Heart right ventricle (tissue), 16 donors: ENCODE data around the gene DGKI. TPM values are rescaled to one million over a fixed set of nuclear protein-coding genes. Genes with fewer than 3 reads are reported as not detected.

Experiments
- ATAC-seq, 8 donors: fragments of 200-7000 bp; cut with Tn5 transposase; one replicate each; pipeline ENCODE4 v1.9.1; 2020; ENCODE audit warnings: mild to moderate bottlenecking in 8 of 8, moderate library complexity in 8 of 8, moderate number of reproducible peaks in 1 of 8
- DNase-seq, 2 donors: peaks; one replicate each; pipeline ENCODE4 v3.0.0-alpha.2; 2020
- H3K27ac ChIP-seq, 10 donors: fragments of 200-600 bp; sonication (generic) in 2 of 10; one replicate each; pipeline versions ENCODE4 v1.5.0 to v1.8.0; 2020 to 2022; ENCODE audit warnings: mild to moderate bottlenecking in 3 of 10
- H3K27me3 ChIP-seq, 7 donors: fragments of 200-600 bp; one replicate each; pipeline ENCODE4 v1.8.0; 2021 to 2022; ENCODE audit warnings: mild to moderate bottlenecking in 2 of 7
- H3K36me3 ChIP-seq, 9 donors: fragments of 200-600 bp; sonication (generic) in 1 of 9; one replicate each; pipeline versions ENCODE4 v1.5.0 to v1.8.0; 2020 to 2022; ENCODE audit warnings: mild to moderate bottlenecking in 2 of 9
- H3K4me1 ChIP-seq, 9 donors: fragments of 200-600 bp; sonication (generic) in 1 of 9; one replicate each; pipeline versions ENCODE4 v1.5.0 to v1.8.0; 2020 to 2022; ENCODE audit warnings: mild to moderate bottlenecking in 4 of 9
- H3K4me3 ChIP-seq, 10 donors: fragments of 200-600 bp; sonication (generic) in 2 of 10; one replicate each; pipeline versions ENCODE4 v1.5.0 to v1.8.0; 2020 to 2022; ENCODE audit warnings: mild to moderate bottlenecking in 7 of 10, moderate library complexity in 2 of 10
- H3K9me3 ChIP-seq, 11 donors: fragments of 200-600 bp in 10 of 11; sonication (generic) in 2 of 11; one replicate each; pipeline versions ENCODE4 v1.5.0 to v1.8.0; 2013 to 2022; ENCODE audit warnings: mild to moderate bottlenecking in 2 of 11, control low read depth in 1 of 11, moderate library complexity in 1 of 11
- CTCF ChIP-seq, 9 donors: fragments of 200-600 bp; sonication (generic) in 2 of 9; IDR thresholded peaks; one replicate each; pipeline versions ENCODE4 v1.5.0 to v1.8.0; 2021 to 2022; ENCODE audit warnings: antibody characterized with exemption in 9 of 9, mild to moderate bottlenecking in 5 of 9, moderate library complexity in 1 of 9
- WGBS, 2 donors: extraction: QIAGEN DNeasy Blood & Tissue Kit; methylation state at CpG; one replicate each; pipeline ENCODE4 v1.1.7; 2013; ENCODE audit warnings: inconsistent platforms in 1 of 2; 5-methylcytosine and 5-hydroxymethylcytosine counted together
- intact Hi-C, 10 donors: fragments of 100-400 bp; cut with DNase I; formaldehyde crosslinking; loops; one replicate each; pipeline versions ENCODE4 v1.11.1 to v1.14.2; 2022
- polyA plus RNA-seq, 2 donors: library from polyadenylated mRNA; stranded (reverse); fragments of 200-250 nt; gene quantifications; one replicate each; pipeline ENCODE4 v1.2.3, GENCODE V29; 2013
- total RNA-seq, 10 donors: library from RNA; stranded (reverse); fragmentation: NEBNext Ultra II Directional in 3 of 10; extraction: Animal tissue kit (Norgen Biotek cat#: 25700) in 3 of 10; gene quantifications; one replicate each; pipeline versions ENCODE4 v1.2.1 to v1.2.4, GENCODE V29; 2021 to 2023
- donor health status: Arrhythmogenic right ventricular cardiomyopathy.
- donor health status: ischemic (EF 13 %, LVEDD 7.1; RV severe dilation, severe dysfunction).
- donor health status: healthy with polysubstance abuse.
- donor health status: DM: no; HTN: yes; CAD: no.
- donor health status: DM: no; HTN: no; CAD: no.
- donor health status: ischemic (EF 25% LVEDD 6.9; RV normal size, moderate dysfunction).
- donor health status: ischemic (EF 25% LVEDD 5.7; RV mildly dilated, moderate dysfunction).
- donor health status: healthy.
- donor health status: DM: yes; HTN: yes; CAD: no.
- donor health status: Ischemic cardiomyopathy.
- donor health status: ischemic (EF 35%, LVEDD 5.7; RV mildly dilated, moderate dysfunction).
- donor health status: nonischemic (EF 11% LVEDD 7.7; RV severe dilation, severe dysfunction).
- donor health status: DM: yes; HTN: yes; CAD: no.
- donor health status: PGD.
- donor health status: ischemic (EF 29% LVEDD 5.4; RV normal size, mild dysfunction).
- donor health status: nonischemic (EF 23%, LVEDD 6.1; RV moderate dilation, normal function).

The DGKI gene
- total and polyA plus RNA-seq, 12 donors = 0.16 to 2.6 (median 1.2) TPM

- no peaks in the 10 kb centered on the region for H3K9me3 ChIP-seq
- H3K27ac ChIP-seq = no peak overlapping the region
- no peaks in the 10 kb centered on the region for H3K36me3 ChIP-seq
- peaks cover 0 to 7% (median 0%) of the 10 kb centered on the region in 9 donors for H3K4me1 ChIP-seq
- DNase-seq (no peak), ATAC-seq (no peak)
- intact Hi-C loops = no loop called here
- TF ChIP-seq CTCF (IDR thresholded peaks at IDR 0.05) = no peak
- H3K4me3 ChIP-seq = no peak overlapping the region
- WGBS, 2 donors = 68% methylated on average over 1 of the region's 1 CpG
- H3K27me3 ChIP-seq = no peaks in the 10 kb centered on the region
These were observed 456.7 kb downstream of the DGKI start for GRCh38 chr7:137390076-137390475.

GRCh38 chr7:137388916-137389315 lies 457.9 kb downstream of the DGKI start:
- H3K4me3 ChIP-seq = no peak overlapping the region
- intact Hi-C loops = no loop called here
- no peaks in the 10 kb centered on the region for H3K36me3 ChIP-seq
- TF ChIP-seq CTCF (IDR thresholded peaks at IDR 0.05) = no peak
- H3K27ac ChIP-seq = no peak overlapping the region
- no peak for ATAC-seq
- H3K4me1 ChIP-seq = peaks cover 0 to 7% (median 0%) of the 10 kb centered on the region in 9 donors
- DNase-seq = no peak
- 79 to 89% methylated on average over 1 of the region's 1 CpG for WGBS, 2 donors
- no peaks in the 10 kb centered on the region for H3K9me3 ChIP-seq
- H3K27me3 ChIP-seq = no peaks in the 10 kb centered on the region

GRCh38 chr7:137386966-137387365 lies 459.8 kb downstream of the DGKI start:
- ATAC-seq (no peak), DNase-seq (no peak)
- 53 to 64% methylated on average over 1 of the region's 1 CpG for WGBS, 2 donors
- H3K4me1 ChIP-seq = peaks cover 0 to 7% (median 0%) of the 10 kb centered on the region in 9 donors
- TF ChIP-seq CTCF (IDR thresholded peaks at IDR 0.05) = no peak
- intact Hi-C loops = no loop called here
- H3K27me3 ChIP-seq = no peaks in the 10 kb centered on the region
- no peaks in the 10 kb centered on the region for H3K9me3 ChIP-seq
- no peaks in the 10 kb centered on the region for H3K36me3 ChIP-seq
- no peak overlapping the region for H3K4me3 ChIP-seq
- H3K27ac ChIP-seq = no peak overlapping the region

- DNase-seq (no peak), ATAC-seq (no peak)
- TF ChIP-seq CTCF (IDR thresholded peaks at IDR 0.05) = no peak
- intact Hi-C loops = no loop called here
- Histone ChIP-seq H3K27me3 (no peaks in the 10 kb centered on the region), H3K36me3 (no peaks in the 10 kb centered on the region), H3K27ac (no peak overlapping the region), H3K9me3 (peaks cover 0 to 16% (median 7%) of the 10 kb centered on the region in 11 donors), H3K4me3 (no peak overlapping the region), H3K4me1 (no peaks in the 10 kb centered on the region)
- WGBS, 2 donors = 45 to 50% methylated on average over 1 of the region's 1 CpG
These were observed 465.7 kb downstream of the DGKI start for GRCh38 chr7:137381045-137381444.
